Right ventricle myocardium inferior (tissue), 1 donor: Measurements from ENCODE around the gene CD82. TPM values are rescaled to one million over a fixed set of nuclear protein-coding genes. Genes with fewer than 3 reads are reported as not detected.
A peak's percentile ranks its signal among the peaks of the same experiment; 100 is the strongest.

Experiments
- ATAC-seq: fragments of 200-7000 bp; cut with Tn5 transposase; one replicate; pipeline ENCODE4 v1.9.1; 2020; ENCODE audit warnings: mild to moderate bottlenecking, moderate library complexity
- DNase-seq: peaks from one replicate; pipeline ENCODE4 v3.0.0; 2021; ENCODE audit errors: missing footprints
- intact Hi-C: fragments of 100-400 bp; cut with DNase I; formaldehyde crosslinking; loops from one replicate; pipeline ENCODE4 v1.11.0; 2022
- long read RNA-seq: library from polyadenylated mRNA; unstranded; transcript quantifications from one replicate; pipeline ENCODE4 v2.0.0, GENCODE V29; 2021
- total RNA-seq: library from RNA; stranded (reverse); fragmentation: NEBNext Ultra II Directional; extraction: Animal tissue kit (Norgen Biotek cat#: 25700); gene quantifications from one replicate; pipeline ENCODE4 v1.2.1, GENCODE V29; 2021
- donor health status: DM: no; HTN: yes; CAD: no; lungs with severe emphysema.

The CD82 gene, protein sequence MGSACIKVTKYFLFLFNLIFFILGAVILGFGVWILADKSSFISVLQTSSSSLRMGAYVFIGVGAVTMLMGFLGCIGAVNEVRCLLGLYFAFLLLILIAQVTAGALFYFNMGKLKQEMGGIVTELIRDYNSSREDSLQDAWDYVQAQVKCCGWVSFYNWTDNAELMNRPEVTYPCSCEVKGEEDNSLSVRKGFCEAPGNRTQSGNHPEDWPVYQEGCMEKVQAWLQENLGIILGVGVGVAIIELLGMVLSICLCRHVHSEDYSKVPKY
- 47.7 TPM for total RNA-seq
- long read RNA-seq, transcript CD82-201 (10 exons, 2,289 nt), result major isoform, 24 of 26 reads
- long read RNA-seq, partial matches to known transcripts, result 0 of 26 reads
- long read RNA-seq, other reads (novel, unspliced or antisense), result 1 of 26 reads

DNA sequence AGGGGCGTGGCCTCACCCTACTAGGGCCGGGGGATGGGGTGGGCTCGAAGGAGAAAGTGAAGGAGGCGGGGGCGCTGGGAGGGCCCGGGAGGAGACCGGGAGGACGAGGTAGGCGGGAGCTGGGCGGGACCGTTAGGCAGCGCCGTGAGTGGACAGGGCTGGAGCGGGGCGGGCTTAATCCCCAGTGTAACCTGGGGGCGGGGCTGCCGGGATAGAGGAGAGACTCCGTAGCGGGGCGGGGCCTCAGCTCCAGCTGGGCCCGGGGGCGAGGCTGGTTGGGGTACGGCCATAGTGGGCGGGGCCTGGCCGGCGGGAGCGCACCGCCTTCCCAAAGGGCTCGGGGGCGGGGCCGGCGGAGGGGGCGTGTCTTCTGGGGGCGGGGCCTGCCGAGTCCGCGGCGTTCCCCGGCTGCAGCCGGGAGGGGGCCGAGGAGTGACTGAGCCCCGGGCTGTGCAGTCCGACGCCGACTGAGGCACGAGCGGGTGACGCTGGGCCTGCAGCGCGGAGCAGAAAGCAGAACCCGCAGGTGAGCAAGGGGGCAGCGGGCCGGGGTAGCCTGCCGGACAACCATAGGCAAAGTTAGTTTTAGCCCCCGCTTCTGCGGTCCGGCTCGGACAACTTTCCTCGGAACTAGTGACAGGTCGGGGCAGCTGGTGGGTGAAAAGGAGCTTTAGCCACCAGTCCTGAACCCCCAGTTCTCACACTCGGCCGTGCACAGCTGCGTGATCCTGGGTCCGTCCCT lies at the start of gene CD82:
CD82 (plus strand) TSS at position 453 of the 742 bp plus-strand sequence. CDS start 29,000 bp downstream, outside the sequence.
- DNase-seq (peak; percentile 100), ATAC-seq (peak; percentile 97)
- intact Hi-C loops, result loop anchor here (2.0 kb wide), 2 partner anchors 49 to 201 kb away; no protein-coding TSS in a partner anchor

DNA sequence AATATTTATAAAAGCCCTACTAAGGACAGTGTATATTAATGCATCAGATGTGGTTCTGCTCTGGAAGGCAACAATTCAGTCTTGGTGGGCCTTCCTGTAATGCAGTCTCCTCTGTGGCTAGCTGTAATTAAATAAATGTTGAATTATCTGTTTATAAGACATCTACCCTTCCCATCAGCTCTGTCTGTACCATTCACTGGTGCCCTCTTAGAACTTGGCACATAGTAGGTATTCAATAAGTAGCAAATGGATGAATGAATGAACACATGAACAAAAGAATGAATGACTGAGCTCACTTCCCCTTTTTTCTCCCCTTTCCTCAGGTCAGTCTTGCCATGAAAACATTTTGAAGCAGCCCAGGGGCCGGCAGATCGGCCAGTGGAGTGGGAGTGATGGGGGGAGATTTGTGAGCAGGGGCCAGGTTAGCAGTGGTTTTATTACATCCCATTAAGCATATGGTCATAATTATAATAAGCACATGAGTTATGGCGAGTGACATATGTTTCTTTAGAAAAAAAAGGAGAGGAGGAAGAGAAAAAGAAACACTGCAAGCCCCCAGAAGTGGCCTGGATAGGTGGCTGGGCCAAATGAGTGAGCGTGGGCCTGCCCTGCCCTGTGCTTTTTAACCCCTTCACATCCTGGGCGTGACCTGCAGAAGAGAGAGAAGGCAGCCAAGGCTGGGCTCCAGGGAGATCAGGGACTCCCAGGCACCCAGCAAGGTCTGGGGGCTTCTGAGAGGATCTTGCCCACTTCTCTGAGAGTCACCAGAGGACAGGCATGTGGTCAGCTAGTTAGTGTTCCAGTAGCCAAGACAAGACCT lies 48.6 kb upstream of the CD82 start:
- DNase-seq (no peak), ATAC-seq (no peak)
- intact Hi-C loops, result no loop called here

- ATAC-seq (no peak), DNase-seq (no peak)
- intact Hi-C loops, result no loop called here
Observed at GRCh38 chr11:44517541-44517940, 47.9 kb upstream of the CD82 start.

DNA sequence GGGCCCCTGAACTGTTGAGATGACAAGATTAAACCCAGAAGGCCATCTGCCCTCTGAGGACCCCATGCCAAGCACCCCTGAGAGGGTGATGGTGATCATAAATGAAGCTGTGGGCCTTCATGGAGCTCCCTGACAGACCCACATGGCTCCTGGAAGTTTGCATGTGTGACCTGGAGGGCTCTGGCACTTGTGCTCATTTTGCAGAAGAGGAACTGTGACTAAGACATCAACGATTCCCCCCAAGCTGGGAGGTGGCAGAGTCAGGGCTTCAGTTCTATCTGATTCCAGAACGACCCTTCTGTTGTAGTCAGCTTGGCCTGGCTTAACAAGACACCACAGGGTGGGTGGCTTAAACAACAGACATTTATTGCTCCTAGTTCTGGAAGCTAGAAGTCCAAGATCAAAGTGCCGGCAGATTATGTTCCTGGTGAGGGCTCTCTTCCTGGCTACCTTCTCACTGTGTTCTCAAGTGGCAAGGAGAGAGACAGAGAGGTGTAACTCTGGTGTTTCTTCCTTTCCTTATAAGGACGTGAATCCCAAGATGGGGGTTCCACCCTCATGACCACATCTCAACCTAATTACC lies 46.4 kb upstream of the CD82 start:
- ATAC-seq (no peak), DNase-seq (no peak)
- intact Hi-C loops, result no loop called here

- intact Hi-C loops, result no loop called here
- ATAC-seq, result peak; percentile 32
- DNase-seq, result no peak
Observed at GRCh38 chr11:44519989-44520737, 45.3 kb upstream of the CD82 start.

DNA sequence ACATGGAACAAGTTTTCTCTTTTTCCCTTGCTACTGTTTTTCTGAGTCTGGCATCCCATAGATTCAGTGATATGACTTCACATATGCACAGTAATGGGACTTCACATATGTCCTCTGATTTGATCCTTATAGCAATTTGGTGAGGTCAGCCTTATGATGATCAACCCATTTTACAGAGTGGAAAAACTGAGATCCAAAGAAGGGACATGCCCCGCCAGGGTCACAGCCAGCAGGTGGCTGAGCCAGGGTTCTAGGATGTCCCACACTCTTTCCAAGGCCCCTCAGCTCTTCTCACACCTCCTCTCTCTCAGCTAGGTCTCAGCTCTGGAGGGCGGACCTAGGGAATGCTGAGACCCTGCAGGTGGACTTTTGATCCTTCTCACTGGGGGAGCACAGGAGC lies 44.3 kb upstream of the CD82 start:
- intact Hi-C loops, result no loop called here
- DNase-seq (no peak), ATAC-seq (no peak)

GRCh38 chr11:44522294-44522693 lies 43.2 kb upstream of the CD82 start:
- intact Hi-C loops, result no loop called here
- DNase-seq (no peak), ATAC-seq (no peak)

DNA sequence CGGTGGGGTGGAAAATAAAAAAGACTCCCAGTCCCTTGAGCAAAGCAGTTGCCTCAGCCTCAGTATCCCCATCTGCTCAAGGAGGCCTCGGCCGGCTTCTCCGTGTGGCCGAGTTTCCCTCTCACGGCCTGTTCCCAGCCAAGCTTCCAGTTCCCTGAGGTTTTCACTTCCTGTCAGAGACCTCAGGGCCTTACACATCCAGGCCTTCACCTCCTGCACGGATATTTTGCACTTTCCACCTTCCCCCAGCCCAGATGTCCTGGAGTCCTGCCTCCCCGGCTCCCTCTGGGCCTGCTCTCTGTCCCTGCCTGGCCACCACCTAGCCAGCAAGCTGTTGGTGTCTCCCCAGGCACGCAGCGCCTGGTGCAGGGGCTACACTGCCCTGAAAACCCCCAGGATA lies 41.1 kb upstream of the CD82 start:
- ATAC-seq (no peak), DNase-seq (no peak)
- intact Hi-C loops, result no loop called here

DNA sequence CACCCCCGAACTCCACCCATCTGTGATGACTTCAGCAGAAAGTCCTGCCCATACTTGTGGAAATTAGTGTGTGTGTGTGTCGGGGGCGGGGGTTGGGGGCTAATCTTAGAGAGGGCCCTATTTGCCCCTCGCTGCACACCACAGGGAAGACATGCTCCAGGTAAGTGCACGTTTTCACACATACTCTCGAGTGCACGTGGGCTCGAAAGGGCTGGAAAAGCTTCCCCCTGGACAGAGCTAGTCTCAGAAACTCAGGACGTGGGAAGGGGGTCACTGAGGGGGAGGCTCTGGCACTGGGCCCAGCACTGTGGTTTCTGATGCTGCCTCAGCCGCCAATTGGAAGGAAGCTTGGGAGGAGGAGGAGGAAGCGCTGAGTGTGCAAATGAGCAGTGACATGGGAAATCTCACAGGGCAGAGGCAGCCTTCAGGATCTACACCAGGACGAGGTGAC lies 40.7 kb upstream of the CD82 start:
- ATAC-seq, result no peak
- intact Hi-C loops, result no loop called here
- DNase-seq, result no peak

DNA sequence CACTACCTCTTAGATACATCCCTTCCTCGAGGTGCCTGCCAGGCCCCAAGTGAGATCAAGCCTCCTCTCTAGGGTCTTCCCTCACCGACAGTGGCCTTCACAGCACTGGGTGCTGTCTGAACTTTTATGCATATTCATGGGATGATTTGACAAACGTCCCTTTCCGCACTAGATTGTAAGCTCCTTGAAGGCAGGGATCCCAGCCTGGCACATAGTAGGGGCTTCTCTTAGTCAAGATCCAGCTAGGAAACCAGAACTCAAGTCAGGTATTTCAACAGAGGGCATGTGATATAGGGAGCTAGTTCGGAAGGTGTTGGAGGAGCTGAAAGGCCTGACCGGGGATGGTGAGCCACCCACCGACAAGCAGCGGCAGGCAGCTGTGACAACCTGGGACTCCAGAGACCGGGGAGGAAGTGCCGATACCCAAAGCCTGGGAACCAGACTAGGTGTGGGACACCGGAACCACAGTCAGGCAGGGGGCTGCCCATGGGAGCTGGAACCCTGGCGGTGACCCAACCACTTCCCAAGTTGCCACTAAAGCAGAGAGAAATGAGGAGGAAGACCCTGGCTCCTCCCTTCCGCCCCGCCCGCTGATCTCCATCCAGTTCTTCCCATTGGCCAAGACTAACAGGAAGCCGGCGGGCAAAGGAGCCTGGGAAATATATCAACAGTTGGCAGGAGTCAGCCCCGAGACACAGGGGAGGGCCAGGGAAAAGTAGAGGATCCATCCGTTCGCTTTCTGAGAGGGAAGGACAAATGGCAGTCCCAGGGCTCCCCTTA lies 39.8 kb upstream of the CD82 start:
- DNase-seq (no peak), ATAC-seq (no peak)
- intact Hi-C loops, result no loop called here

- DNase-seq (no peak), ATAC-seq (no peak)
- intact Hi-C loops, result no loop called here
Observed at GRCh38 chr11:44526438-44526837, 39.0 kb upstream of the CD82 start.

GRCh38 chr11:44527476-44527875 lies 38.0 kb upstream of the CD82 start:
- ATAC-seq (no peak), DNase-seq (no peak)
- intact Hi-C loops, result no loop called here

DNA sequence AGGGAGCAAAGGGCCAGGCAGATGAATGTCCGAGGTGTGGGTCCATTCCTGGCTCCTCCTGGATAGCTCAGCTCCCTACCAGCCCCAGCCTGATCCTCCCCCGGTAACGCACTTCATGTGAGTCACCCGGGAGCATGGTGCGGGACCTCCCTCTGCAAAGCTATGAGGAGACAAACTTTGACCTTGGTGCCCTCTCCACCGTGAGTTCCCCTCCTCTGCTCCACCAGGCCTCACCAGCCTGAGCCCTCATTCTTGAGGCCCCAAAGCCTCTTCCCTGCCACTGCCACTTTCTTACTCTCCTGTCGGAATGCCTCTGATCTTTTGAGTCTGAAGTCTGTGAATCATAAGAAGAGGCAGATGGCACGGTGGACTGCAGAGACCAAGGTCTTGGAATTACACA lies 37.4 kb upstream of the CD82 start:
- DNase-seq (no peak), ATAC-seq (no peak)
- intact Hi-C loops, result no loop called here

DNA sequence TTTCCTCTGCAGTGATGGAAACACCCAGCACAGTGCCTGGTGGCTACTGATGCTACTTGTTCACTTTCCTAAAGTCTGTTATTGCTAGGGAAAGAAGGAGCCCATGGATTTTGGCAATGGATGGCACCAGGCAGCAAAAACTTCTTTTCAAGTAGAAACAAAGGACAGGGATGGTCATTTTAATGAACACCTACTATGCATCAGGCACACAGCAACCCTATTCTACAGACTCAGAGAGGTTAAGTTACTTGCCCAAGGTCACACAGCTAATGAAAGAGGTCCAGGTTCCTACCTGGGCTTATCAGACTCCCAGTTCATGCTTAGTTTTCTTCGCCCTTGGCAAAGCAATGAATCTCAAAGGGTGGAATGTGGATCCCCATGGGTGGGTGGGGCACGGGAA lies 36.9 kb upstream of the CD82 start:
- ATAC-seq, result no peak

GRCh38 chr11:44529895-44530412 lies 35.5 kb upstream of the CD82 start:
- intact Hi-C loops, result no loop called here
- DNase-seq (no peak), ATAC-seq (no peak)

More for the DNA sequence above, 36.9 kb upstream of the CD82 start:
- intact Hi-C loops, result no loop called here
- DNase-seq, result no peak

GRCh38 chr11:44530413-44531115 lies 34.9 kb upstream of the CD82 start:
- ATAC-seq (no peak), DNase-seq (no peak)
- intact Hi-C loops, result no loop called here

- DNase-seq (no peak), ATAC-seq (no peak)
- intact Hi-C loops, result no loop called here
Observed at GRCh38 chr11:44531116-44531504, 34.4 kb upstream of the CD82 start.
